Glomerular visceral epithelial cell (primary cell): ENCODE measurements around the gene RCBTB1.
"Not testable (repeated sequence)": the region's sequence is repeated elsewhere in the genome, so short reads cannot be mapped to it uniquely, and the experiment has no call there.

ENCODE experiments used
- DNase-seq: peaks from one replicate; pipeline ENCODE4 v3.0.0-alpha.2; 2016; ENCODE audit errors: extremely low spot score

Gene RCBTB1

GRCh38 chr13:49585220-49586157 lies at the start of gene RCBTB1:
TSS of gene RCBTB1 (minus strand) at chr13:49585558. CDS start at chr13:49567279, 18,279 bp downstream.
- DNase-seq, result peak; percentile 76

- no peak for DNase-seq
Measured at GRCh38 chr13:49633710-49634109, 48.4 kb upstream of the RCBTB1 start.

GRCh38 chr13:49632156-49632555 lies 46.8 kb upstream of the RCBTB1 start:
- DNase-seq, result no peak

GRCh38 chr13:49630580-49630979 lies 45.2 kb upstream of the RCBTB1 start:
- no peak for DNase-seq

- DNase-seq, result no peak
Measured at GRCh38 chr13:49629947-49630346, 44.6 kb upstream of the RCBTB1 start.

GRCh38 chr13:49629196-49629938 lies 44.0 kb upstream of the RCBTB1 start:
- DNase-seq, result no peak

- DNase-seq, result no peak
Measured at GRCh38 chr13:49627831-49628652, 42.7 kb upstream of the RCBTB1 start, which contains the start of gene ARL11. TSS of gene ARL11 (plus strand) at chr13:49628507. CDS start at chr13:49630448, 1,941 bp downstream.

- DNase-seq, result no peak
Measured at GRCh38 chr13:49625392-49626079, 40.2 kb upstream of the RCBTB1 start.

GRCh38 chr13:49624229-49624628 lies 38.9 kb upstream of the RCBTB1 start:
- DNase-seq, result no peak

GRCh38 chr13:49622174-49622946 lies 37.0 kb upstream of the RCBTB1 start:
- DNase-seq, result no peak

- DNase-seq, result no peak
Measured at GRCh38 chr13:49620170-49620621, 34.8 kb upstream of the RCBTB1 start.

GRCh38 chr13:49616676-49617065 lies 31.3 kb upstream of the RCBTB1 start:
- no peak for DNase-seq

GRCh38 chr13:49615836-49616675 lies 30.7 kb upstream of the RCBTB1 start:
- no peak for DNase-seq

GRCh38 chr13:49612042-49612441 lies 26.7 kb upstream of the RCBTB1 start:
- not testable (repeated sequence) for DNase-seq

GRCh38 chr13:49610176-49610575 lies 24.8 kb upstream of the RCBTB1 start:
- peak; percentile 18 for DNase-seq

GRCh38 chr13:49608651-49609331 lies 23.4 kb upstream of the RCBTB1 start:
- DNase-seq, result no peak

- no peak for DNase-seq
Measured at GRCh38 chr13:49607761-49608160, 22.4 kb upstream of the RCBTB1 start.

GRCh38 chr13:49606747-49607648 lies 21.6 kb upstream of the RCBTB1 start:
- peak; percentile 85 for DNase-seq
